ENCODE data around the gene PCDHA1. TPM values are rescaled to one million over a fixed set of nuclear protein-coding genes. Genes with fewer than 3 reads are reported as not detected.

Gene PCDHA1
- total RNA-seq, 1 experiment from 2014 or later = not detected

- Histone ChIP-seq H3K27ac (ENCODE audit: low read length) (no peak overlapping the region), H3K9me3 (ENCODE audit: control insufficient read depth, insufficient read depth, low read depth, low read length) (no peaks in the 10 kb centered on the region), H3K4me1 (ENCODE audit: control insufficient read depth, insufficient read depth, low read length) (no peaks in the 10 kb centered on the region), H3K27me3 (ENCODE audit: control insufficient read depth, insufficient read depth, low read length) (no peaks in the 10 kb centered on the region), H3K4me3 (ENCODE audit: low read depth in 2 of 2, low read length in 2 of 2) (no peak overlapping the region), H3K36me3 (ENCODE audit: control insufficient read depth, insufficient read depth, low read length) (no peaks in the 10 kb centered on the region; the same call in 1 of the 2 replicates)
- no peak for DNase-seq (ENCODE audit: low read depth, low spot score)
- ChIA-PET POLR2A (no interaction called here), CTCF (no interaction called here)
- TF ChIP-seq REST (IDR thresholded peaks at IDR 0.05; ENCODE audit: insufficient read depth in 1 of 2, low read depth in 2 of 2, low read length in 1 of 2) = no peak
- no peak for TF ChIP-seq SIN3A (IDR thresholded peaks at IDR 0.05; ENCODE audit: borderline replicate concordance, insufficient read depth, low read depth, low read length)
- TF ChIP-seq CTCF (IDR thresholded peaks at IDR 0.05) = no peak
- no peak for TF ChIP-seq TCF7L2 (IDR thresholded peaks at IDR 0.05; ENCODE audit: low read depth, low read length)
- in situ Hi-C loops (cut with HindIII; ENCODE audit: low pct_unique_long_range_greater_than_20kb, low sequenced_read_pairs) = no loop called here
- intact Hi-C loops (cut with micrococcal nuclease; ENCODE audit: unreplicated experiment) = no loop called here
- no peak for ATAC-seq
- no TSS peak for BruUV-seq (replicated peaks)
These were observed 200.2 kb downstream of the PCDHA1 start for GRCh38 chr5:140986117-140986521.

GRCh38 chr5:140988100-140988499 lies 202.2 kb downstream of the PCDHA1 start:
- no TSS peak for BruUV-seq (replicated peaks)
- ChIA-PET POLR2A (interaction anchor here (0.6 kb wide), 1 partner anchor 16 kb away, joined by 7 read pairs; no protein-coding TSS in a partner anchor), CTCF (no interaction called here)
- H3K4me3 ChIP-seq (ENCODE audit: low read depth in 2 of 2, low read length in 2 of 2) = no peak overlapping the region
- no peak overlapping the region for H3K27ac ChIP-seq (ENCODE audit: low read length)
- H3K36me3 ChIP-seq (ENCODE audit: control insufficient read depth, insufficient read depth, low read length) = no peaks in the 10 kb centered on the region; the same call in 1 of the 2 replicates
- intact Hi-C loops (cut with micrococcal nuclease; ENCODE audit: unreplicated experiment) = no loop called here
- H3K27me3 ChIP-seq (ENCODE audit: control insufficient read depth, insufficient read depth, low read length) = no peaks in the 10 kb centered on the region
- H3K9me3 ChIP-seq (ENCODE audit: control insufficient read depth, insufficient read depth, low read depth, low read length) = no peaks in the 10 kb centered on the region
- DNase-seq (ENCODE audit: low read depth, low spot score) = no peak
- H3K4me1 ChIP-seq (ENCODE audit: control insufficient read depth, insufficient read depth, low read length) = no peaks in the 10 kb centered on the region
- TF ChIP-seq TCF7L2 (IDR thresholded peaks at IDR 0.05; ENCODE audit: low read depth, low read length) = no peak
- TF ChIP-seq SIN3A (IDR thresholded peaks at IDR 0.05; ENCODE audit: borderline replicate concordance, insufficient read depth, low read depth, low read length) = no peak
- TF ChIP-seq CTCF (IDR thresholded peaks at IDR 0.05) = no peak
- no peak for TF ChIP-seq REST (IDR thresholded peaks at IDR 0.05; ENCODE audit: insufficient read depth in 1 of 2, low read depth in 2 of 2, low read length in 1 of 2)
- no peak for TF ChIP-seq POLR2AphosphoS5 (IDR thresholded peaks at IDR 0.05; ENCODE audit: low read depth, low read length)
- in situ Hi-C loops (cut with HindIII; ENCODE audit: low pct_unique_long_range_greater_than_20kb, low sequenced_read_pairs) = no loop called here
- ATAC-seq = no peak
